Liver (tissue), 3 donors: ENCODE results near the gene NKIRAS1.

ENCODE experiments used
- CTCF ChIP-seq: fragments of 150-350 bp; IDR thresholded peaks from 2 replicates; pipeline ENCODE4 v1.5.1; 2017; ENCODE audit warnings: improper control_type of control experiment, low read depth, low read length; ENCODE audit not compliant: missing input control
- TAF1 ChIP-seq: conservative IDR thresholded peaks from 2 replicates; pipeline ENCODE4 v1.6.1; 2016; ENCODE audit warnings: antibody characterized with exemption, mild to moderate bottlenecking
- YY1 ChIP-seq: IDR thresholded peaks from 2 replicates; pipeline ENCODE4 v1.6.1; 2016; ENCODE audit warnings: antibody characterized with exemption, mild to moderate bottlenecking
- donor health status: healthy.
- donor health status: healthy.

DNA sequence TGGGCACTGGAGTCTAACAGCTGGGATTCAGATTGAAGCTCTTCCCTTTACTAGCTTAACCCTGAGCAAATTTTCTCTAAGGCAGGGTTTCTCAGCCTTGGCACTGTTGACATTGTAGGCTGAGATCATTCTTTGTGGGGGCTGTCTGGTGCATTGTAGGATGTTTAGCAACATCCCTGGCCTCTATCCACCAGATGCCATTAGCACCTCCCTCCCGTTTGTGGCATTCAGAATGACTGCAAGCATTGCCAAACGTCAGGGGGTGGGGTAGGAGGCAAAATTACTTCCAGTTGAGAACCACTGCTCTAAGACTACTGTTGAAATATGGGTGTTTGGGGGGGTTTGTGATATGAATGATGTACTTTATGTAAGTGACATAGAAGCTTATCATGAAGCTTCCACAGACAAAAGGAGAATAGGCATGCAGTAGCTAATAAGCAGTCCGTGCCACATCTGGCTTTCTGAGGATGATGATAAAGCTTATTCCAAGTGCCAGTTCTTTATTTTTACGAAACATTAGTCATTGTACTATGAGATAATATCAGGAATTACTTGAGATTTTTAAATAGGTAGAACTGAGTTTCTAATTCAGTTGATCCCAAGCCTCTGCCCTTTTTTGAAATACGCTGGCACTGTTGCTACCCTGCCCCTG is 39.3 kb downstream of the NKIRAS1 start:
- TF ChIP-seq TAF1 (no peak), CTCF (no peak), YY1 (no peak)
